ENCODE data around the gene CHCHD6. TPM values are rescaled to one million over a fixed set of nuclear protein-coding genes. Genes with fewer than 3 reads are reported as not detected.

CHCHD6 gene
- total RNA-seq, 1 experiment from 2014 or later: 36.3 TPM

DNA sequence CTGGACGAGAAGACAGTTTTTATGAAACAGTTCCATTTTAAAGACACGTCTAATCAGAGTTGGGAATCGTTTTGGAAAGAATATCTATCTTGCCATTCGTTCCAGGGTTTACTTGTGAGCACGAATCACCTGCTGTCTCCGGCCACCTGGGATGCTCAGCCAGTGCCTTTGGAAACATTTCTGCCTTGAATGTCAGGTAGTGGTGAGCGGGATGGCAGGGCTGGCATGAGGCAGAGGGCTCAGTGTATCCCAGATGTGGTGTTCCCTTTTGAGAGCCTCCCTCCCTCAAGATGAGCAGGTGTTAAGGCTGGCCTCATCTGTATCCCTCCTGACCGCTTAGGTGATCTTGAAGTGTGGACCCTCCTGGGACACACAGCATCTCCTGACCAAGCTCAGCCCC, 231.0 kb downstream of the CHCHD6 start:
- no peaks in the 10 kb centered on the region for H3K36me3 ChIP-seq (ENCODE audit: control insufficient read depth in 1 of 2, insufficient read depth in 2 of 2, low read length in 2 of 2)
- intact Hi-C loops (cut with micrococcal nuclease): no loop called here
- no peak for ATAC-seq
- no peaks in the 10 kb centered on the region for H3K9me3 ChIP-seq (ENCODE audit: control insufficient read depth in 1 of 2, insufficient read depth in 1 of 2, low read depth in 1 of 2, low read length in 2 of 2)
- no peak overlapping the region for H3K27ac ChIP-seq (ENCODE audit: low read depth, low read length)
- ChIA-PET RAD21 (ENCODE audit: low non-redundant PET in 1 of 2, low total read pairs in 2 of 2, uncharacterized antibody in 2 of 2, unreplicated experiment in 2 of 2) (no interaction called here), CTCF (no interaction called here), POLR2A (no interaction called here)
- BruUV-seq (replicated peaks): no TSS peak
- H3K4me3 ChIP-seq (replicated peaks in 1 of 2; ENCODE audit: low read depth in 1 of 2, low read length in 2 of 2): no peak overlapping the region
- H3K79me2 ChIP-seq (ENCODE audit: insufficient read depth, low read length): no peaks in the 10 kb centered on the region
- no peak overlapping the region for H2AFZ ChIP-seq (ENCODE audit: low read depth, low read length, poor library complexity, severe bottlenecking)
- no peak overlapping the region for H3K9ac ChIP-seq (ENCODE audit: low read length)
- no peak for DNase-seq (ENCODE audit: low read depth, low spot score)
- no peaks in the 10 kb centered on the region for H3K27me3 ChIP-seq (ENCODE audit: insufficient read depth, low read length)
- TF ChIP-seq SIN3A (IDR thresholded peaks at IDR 0.05; ENCODE audit: low read depth): no peak
- H3K4me1 ChIP-seq (ENCODE audit: control insufficient read depth in 1 of 2, insufficient read depth in 2 of 2, low read length in 2 of 2): no peaks in the 10 kb centered on the region
- no peaks in the 10 kb centered on the region for H3K9me2 ChIP-seq (ENCODE audit: insufficient read depth)
- H3K4me2 ChIP-seq (ENCODE audit: low read length): no peak overlapping the region
- no peaks in the 10 kb centered on the region for H4K20me1 ChIP-seq (ENCODE audit: insufficient read depth)

DNA sequence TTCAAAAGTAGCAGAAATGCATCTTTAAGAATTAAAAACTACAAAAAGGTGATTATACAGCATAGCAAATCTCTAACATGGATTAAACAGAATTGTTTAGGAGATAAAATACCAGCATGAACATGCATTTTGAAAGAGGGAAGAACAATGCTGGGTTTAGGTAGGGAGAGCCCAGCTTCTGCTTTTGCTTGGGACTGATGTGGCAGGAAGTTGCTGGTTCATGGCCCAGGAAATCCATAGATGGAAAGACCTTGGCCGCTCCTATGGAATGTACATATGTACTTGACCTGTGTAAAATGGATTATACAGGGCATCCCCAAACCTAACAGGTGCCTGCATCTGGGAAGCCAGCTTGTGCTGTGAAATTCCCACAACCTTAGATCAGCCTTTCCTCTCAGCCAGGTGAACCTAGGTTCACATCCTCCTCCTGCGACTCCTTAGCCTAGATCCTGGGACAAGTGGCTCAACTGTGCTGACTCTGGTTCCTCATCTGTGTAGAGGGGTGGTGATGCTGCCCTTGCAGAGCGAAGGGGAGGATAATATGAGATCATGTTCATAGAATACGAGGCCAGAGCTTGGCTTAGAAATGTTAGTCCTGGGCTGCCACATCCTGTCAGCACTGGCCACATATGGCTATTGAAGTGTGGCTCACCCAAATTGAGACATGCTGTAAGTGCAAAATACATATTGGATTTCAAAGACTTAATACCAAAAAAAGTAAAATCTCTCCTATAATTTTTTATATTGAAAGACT, 231.9 kb downstream of the CHCHD6 start:
- ATAC-seq: no peak
- BruUV-seq (replicated peaks): no TSS peak
- H3K79me2 ChIP-seq (ENCODE audit: insufficient read depth, low read length): no peaks in the 10 kb centered on the region

More for the DNA sequence above, 231.9 kb downstream of the CHCHD6 start:
- POLR2A ChIA-PET: no interaction called here
- H2AFZ ChIP-seq (ENCODE audit: low read depth, low read length, poor library complexity, severe bottlenecking): no peak overlapping the region
- intact Hi-C loops (cut with micrococcal nuclease): no loop called here
- CTCF ChIA-PET: no interaction called here
- RAD21 ChIA-PET (ENCODE audit: low non-redundant PET in 1 of 2, low total read pairs in 2 of 2, uncharacterized antibody in 2 of 2, unreplicated experiment in 2 of 2): no interaction called here
- H3K4me2 ChIP-seq (ENCODE audit: low read length): no peak overlapping the region
- TF ChIP-seq SP1 (IDR thresholded peaks at IDR 0.05; ENCODE audit: low read depth) (no peak), EZH2phosphoT487 (IDR thresholded peaks at IDR 0.05; ENCODE audit: borderline replicate concordance) (no peak), ZFX (IDR thresholded peaks at IDR 0.05) (no peak), CBX3 (IDR thresholded peaks at IDR 0.05; ENCODE audit: low read depth) (no peak)
- no peaks in the 10 kb centered on the region for H3K4me1 ChIP-seq (ENCODE audit: control insufficient read depth in 1 of 2, insufficient read depth in 2 of 2, low read length in 2 of 2)
- H3K9me2 ChIP-seq (ENCODE audit: insufficient read depth): no peaks in the 10 kb centered on the region
- no peaks in the 10 kb centered on the region for H3K9me3 ChIP-seq (ENCODE audit: control insufficient read depth in 1 of 2, insufficient read depth in 1 of 2, low read depth in 1 of 2, low read length in 2 of 2)
- no peaks in the 10 kb centered on the region for H3K36me3 ChIP-seq (ENCODE audit: control insufficient read depth in 1 of 2, insufficient read depth in 2 of 2, low read length in 2 of 2)
- no peak overlapping the region for H3K4me3 ChIP-seq (replicated peaks in 1 of 2; ENCODE audit: low read depth in 1 of 2, low read length in 2 of 2)
- no peaks in the 10 kb centered on the region for H3K27me3 ChIP-seq (ENCODE audit: insufficient read depth, low read length)
- no peak overlapping the region for H3K27ac ChIP-seq (ENCODE audit: low read depth, low read length)
- H4K20me1 ChIP-seq (ENCODE audit: insufficient read depth): no peaks in the 10 kb centered on the region
- DNase-seq (ENCODE audit: low read depth, low spot score): no peak
- H3K9ac ChIP-seq (ENCODE audit: low read length): no peak overlapping the region

Data from HCT116 (cell line).